NCI-H2107 treated with DMSO at 0.1 percent for 48 hours (cell line): Measurements from ENCODE around the gene TAPT1.

ENCODE experiments used
- DNase-seq: peaks from one replicate; lab custom pipeline; 2025; ENCODE audit not compliant: unreplicated experiment; lab: John Stamatoyannopoulos, UW

Gene TAPT1

DNA sequence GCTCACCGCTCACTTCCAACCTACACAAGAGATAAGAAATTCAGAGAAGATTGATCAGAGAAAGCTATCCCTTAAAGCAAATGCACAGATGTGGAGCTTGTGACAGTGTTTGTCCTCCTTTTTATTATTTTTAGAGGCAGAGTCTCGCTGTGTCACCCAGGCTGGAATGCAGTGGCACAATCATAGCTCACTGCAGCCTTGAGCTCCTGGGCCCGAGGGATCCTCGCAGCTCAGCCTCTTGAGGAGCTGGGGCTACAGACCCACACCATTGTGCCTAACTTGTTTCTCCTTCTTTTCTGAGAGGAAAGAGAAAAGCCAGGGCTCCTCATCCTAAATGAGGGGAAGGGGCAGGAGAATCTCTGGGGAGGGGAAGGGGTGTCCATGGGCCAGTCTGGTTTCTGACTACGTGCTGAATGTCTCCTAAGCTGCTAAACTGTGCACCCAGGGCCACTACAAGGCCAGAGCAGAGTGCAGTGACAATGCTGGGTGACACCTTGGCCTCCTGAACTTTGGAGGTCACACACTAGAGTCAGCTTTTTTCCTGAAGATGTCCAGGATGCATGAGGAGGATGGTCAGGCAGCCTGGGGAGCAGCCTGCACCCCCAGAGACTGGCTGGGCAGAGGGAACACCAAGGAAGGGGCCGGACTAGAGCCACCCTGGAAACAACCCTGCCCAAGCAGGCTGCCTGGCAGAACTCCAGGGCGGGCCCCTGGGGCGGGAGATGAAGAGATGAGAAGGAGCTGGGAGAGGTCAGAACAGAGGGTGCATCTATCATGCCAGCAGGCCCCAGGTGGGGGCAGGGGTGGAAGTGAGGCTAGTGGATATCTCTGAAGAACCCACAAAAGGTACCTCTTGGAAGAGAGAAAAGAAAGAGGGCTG, 87.0 kb downstream of the TAPT1 start:
- no peak for DNase-seq

DNA sequence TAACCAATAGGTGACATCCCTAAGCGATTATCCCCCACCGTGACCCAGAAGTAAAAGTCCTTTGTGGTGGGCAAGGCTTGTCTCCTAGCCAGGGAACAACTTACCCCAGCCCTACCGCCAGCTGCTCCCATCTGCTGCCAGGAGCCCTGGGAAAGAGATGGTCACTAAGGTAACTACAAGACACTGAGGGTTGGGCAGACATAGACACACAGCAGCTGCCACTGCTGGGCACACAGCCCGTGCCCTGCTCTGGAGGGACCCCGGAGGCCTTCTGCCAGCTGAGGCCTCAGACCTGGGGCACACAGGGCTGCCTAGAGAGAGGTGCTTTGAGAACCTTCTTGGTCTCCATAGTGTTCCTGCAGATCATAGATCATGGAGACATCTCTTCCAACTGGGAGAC, 89.4 kb downstream of the TAPT1 start:
- no peak for DNase-seq

DNA sequence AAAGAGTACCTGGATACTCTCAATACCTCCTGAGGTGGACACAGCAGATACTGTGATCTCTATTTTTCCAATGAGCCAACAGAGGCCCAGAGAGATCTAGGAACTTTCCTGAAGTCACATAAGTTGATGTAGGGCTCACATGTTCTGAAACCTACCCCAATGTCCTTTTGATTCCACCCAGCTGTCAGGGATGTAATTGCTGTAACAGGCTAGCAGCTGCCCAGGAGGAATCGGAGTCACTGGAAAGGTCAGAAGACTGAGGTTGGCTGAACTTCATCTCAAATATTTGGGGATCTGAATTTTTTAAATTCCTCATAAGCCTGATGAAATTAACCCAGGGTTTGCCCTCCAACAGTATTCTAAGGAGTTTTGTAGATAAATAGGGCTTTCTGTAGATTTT, 90.0 kb downstream of the TAPT1 start:
- DNase-seq: no peak

DNA sequence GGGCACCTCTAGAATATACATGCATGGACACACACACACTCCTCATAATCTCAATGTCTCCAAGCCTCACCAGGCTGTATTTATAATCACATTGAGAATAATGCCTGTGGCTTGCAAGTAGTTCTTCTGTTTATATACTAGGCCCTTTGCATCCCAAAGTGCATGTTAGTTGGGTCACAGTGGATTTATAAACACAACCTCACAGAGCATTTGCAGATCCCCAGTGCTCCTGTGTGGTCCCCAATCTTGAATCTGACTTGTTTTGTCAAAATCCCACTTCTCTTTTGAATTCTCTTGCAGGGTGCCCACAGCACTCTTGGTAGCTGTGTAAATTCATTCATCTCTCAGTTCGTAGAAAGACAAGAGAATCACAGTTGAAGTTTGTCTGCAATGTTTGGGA, 92.9 kb downstream of the TAPT1 start:
- no peak for DNase-seq

DNA sequence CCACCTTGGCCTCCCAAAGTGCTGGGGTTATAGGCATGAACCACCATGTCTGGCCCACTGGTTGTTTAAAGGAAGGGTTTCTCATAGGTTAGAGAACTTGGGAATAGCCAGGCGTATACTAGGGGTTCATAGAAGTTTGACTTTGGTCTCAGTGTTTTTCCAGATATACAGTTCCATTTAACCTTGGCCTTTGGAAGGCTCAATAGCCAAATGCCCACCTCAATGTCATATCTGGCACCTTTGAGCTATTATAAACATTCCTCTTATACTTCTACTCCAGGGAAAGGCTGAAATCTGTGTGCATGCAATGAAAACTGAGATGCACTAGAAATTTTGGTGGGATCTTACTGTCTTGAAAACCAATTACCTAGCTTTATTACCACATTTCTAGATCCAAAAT, 95.0 kb downstream of the TAPT1 start:
- no peak for DNase-seq

DNA sequence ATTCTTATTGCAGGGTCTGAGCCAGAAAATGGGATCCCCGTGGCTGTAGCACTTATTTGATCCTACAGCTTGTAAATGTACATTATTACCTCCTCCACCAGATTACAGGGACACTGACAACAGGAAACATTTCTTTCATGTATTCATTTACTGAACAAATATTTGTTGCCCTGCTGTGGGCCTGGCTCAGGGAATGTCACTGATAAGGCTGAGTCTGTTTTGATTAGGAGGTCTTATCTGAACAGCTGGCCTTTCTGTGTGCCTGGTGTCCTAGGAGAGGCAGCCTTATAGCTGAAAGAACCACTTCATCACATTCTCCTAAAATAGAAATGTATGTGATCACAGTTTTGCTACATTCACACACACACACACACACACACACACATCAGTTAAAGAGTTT, 96.9 kb downstream of the TAPT1 start:
- no peak for DNase-seq

DNA sequence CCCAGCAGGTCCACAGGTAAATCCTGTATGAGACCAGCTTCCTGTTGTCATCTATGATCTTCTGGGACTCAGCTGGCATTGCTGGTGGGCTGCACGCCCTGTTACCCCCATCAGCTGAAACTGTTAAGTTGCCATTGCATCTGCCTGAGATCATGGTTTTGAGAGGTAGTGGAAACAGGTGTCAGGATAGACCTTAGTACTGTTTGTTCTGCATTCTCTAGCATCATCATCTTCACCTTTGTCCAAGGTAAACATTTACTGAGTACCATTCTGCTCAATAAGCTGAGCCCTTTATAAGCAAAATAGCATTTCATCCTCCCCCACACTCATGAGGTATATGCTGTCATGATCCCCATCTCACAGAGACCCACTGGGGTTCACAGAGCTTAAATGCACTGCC, 99.6 kb downstream of the TAPT1 start:
- no peak for DNase-seq

DNA sequence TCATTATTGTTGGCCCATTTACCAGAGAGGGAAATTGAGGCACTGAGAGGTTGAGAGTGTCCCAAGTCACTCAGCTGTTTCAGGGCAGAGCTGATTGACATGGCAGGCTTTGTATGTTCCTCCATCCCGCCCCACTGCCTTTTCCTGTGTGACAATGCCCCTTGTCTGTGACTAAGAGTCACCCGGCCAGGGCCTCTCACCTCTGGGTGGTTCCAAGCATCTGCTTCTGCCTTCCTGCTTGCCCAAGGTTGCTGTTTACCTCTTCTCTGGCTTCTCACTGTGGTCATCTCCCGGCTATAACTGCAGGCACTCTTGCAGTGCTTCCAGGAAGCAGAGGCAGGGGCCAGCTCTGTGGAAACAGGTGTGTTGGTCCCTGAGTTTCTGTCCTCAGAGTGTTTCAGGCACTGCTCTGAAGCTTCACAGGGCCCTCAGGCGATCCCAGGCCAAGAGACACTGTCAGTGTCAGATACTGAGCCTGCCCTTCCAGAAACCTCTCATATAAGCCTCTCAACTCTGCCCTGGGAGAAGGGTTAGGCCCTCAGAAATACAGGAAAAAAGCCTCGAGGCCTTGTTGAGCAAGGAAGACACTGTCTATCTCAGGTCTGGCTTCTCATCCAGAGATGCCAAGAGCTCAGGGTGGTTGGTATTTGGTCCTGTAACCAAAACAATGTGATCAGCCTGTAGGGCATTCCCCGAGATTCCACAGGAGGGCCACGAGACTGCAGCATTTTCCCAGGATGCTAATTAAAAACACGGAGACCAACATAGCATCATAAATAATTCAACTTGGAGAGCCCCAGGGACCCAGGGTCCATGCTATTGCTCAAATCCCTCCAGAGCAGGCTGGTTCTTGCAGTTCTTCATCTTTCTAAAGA, 100.5 kb downstream of the TAPT1 start:
- no peak for DNase-seq

DNA sequence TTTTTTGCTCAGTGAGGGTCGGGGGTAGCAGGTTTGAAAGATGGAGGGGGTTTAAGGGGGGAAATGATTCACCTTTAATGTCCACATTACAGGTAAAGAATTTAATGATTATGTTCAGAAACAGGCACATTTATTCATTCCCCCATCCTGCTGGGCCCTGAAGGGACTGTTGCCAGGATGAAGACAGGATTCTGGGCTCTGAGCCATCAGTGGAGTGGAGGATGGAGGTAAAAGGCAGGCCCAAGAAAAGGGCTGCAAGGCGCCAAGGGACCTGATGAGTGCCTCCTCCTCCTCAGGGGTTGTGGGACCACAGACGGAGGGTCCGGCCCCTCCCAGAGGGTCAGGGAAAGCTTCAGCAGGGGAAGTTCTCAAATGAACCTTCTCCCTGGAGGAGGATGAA, 102.0 kb downstream of the TAPT1 start:
- peak; percentile 30 for DNase-seq

DNA sequence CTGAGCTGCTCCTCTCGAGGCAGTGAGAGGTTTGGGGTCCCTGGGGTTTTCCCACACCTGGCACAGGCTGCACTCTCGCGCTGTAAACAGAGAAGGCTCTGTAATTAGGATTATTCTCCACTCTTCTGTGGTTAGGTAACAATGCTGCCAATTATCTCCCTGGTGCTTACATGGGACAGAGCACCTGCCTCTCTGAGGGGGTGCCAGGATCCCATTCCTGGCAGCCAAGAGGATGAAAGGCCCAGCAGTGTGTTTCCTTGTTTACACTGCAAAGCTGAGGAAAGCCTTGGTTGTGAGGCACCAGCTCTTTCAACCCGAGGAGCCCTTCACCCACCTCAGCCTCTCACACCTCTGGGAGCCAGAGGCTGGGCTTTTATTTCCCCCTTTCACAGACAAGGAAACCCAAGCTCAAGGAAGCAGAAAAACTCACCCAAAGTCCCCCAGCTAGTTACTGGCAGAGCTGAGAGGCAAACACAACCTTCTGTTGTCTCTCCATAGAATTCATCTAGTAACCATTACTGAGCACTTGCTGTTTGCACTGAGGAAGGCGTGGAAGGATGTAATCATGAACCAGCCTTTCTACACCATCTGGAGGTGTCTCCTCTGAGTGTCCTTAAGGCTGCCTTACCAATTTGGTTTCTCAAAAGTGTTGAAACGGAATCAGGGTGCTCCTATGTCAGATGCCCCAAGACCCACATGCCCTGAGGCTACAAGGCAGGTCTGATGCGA, 102.8 kb downstream of the TAPT1 start:
- DNase-seq: peak; percentile 95

DNA sequence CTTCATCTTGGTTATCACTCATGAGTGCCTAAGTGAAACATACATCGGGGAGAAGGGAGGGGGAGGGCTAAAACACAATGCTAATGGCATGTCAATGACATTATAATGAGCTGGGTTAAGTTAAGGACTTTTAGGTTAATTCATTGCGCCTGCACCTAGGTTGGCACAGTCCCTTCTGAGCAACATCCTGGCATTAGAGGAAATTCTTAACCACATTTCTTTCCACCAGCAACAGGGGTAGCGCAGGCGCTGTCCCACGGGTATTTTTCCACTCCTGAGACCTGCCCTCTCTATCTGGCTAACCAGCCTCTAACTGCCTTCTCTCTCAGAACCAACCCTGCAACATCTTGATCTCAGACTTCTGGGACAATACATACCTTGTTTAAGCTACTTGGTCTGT, 103.5 kb downstream of the TAPT1 start:
- DNase-seq: peak; percentile 86

DNA sequence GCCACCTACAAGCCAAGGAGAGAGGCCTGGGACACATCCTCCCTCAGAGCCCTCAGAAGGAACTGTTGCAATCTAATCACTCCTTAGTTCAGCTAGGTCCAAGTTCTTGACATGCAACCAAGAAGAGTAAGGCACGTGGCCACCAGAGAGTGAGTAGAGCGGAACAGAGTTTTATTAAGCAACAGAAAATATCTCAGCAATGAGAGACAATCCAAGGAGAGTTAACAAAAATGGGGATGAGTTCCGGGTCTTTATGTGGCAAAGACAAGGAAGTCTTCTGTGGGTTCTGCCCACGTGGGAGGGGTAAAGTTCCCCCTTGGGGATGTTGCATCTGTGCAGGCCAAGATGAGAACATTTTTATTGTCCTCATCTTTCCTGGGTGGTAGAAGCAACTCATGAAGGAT, 104.0 kb downstream of the TAPT1 start:
- no peak for DNase-seq

DNA sequence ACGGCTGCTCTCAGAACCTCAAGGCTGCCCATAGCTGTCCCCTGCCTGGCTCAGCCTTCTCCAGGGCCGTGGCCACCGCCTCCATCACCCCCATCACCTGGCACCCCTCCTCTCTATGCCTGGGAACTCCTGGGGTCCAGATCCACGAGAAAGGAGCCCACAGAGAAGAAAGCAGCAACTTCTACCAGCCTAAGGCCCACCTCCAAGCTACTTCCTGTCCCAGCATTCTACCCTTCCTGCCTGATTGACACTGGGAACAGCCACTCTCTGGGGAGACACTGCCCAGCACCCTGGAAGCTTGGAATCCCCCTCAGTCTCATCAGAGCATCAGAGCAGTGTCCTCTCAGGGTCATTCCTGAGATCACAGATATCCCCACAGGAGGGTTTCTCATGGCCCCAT, 105.6 kb downstream of the TAPT1 start:
- no peak for DNase-seq

DNA sequence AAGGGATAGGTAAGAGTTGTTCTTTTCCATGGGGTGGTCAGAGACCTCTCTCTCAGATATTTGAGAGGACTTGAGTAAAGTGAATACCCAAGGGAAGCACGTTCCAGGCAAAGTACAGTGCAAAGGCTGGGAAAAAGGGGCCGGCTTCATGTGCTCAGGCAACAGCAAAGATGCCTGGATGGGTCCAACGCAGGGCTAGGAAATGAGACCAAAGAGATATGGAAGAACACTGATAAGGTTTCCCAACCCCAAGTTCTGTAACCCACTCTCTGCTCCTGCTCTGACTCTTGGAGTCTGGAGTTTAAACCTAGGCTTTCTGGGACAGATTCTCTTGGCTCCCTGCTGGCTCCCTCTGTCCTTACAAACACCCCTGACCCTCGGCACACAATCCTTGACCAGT, 106.3 kb downstream of the TAPT1 start:
- no peak for DNase-seq

DNA sequence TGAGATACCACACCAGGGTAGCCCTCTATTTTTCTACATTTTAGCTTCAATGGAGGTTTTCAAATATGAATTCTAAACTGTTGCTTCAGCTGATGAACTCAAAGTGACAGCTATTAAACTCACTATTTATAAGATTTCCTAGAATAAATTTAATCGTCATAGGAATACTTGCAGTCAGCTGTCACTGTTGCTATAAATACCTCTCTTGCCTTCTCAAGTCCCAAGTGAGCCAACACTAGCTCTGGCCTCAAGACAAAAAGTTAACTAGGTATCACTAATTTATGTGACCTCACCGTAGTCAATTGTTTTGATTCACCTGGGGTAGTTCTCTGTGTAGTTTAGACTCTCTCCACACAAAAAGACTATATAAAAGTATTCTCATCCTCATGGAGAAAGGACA, 108.2 kb downstream of the TAPT1 start:
- DNase-seq: no peak

DNA sequence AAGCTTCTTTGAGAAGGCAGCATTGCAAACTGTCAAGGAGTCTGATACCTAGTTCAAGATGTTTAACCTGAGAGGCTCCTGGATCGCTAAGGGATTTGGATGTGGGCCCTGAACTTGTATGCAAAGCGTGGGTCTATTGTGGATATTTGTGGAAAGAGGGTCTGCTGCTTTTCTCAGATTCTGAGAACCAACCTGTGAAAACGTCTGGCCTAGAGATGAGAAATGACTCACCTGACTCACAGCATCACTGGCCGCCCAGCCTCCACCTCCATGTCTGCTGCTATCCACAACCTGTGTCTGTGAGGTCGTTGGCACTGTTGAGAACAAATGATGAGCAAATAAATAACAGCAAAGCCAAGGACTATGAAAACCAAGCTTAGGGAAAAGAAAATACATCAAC, 109.1 kb downstream of the TAPT1 start:
- no peak for DNase-seq

DNA sequence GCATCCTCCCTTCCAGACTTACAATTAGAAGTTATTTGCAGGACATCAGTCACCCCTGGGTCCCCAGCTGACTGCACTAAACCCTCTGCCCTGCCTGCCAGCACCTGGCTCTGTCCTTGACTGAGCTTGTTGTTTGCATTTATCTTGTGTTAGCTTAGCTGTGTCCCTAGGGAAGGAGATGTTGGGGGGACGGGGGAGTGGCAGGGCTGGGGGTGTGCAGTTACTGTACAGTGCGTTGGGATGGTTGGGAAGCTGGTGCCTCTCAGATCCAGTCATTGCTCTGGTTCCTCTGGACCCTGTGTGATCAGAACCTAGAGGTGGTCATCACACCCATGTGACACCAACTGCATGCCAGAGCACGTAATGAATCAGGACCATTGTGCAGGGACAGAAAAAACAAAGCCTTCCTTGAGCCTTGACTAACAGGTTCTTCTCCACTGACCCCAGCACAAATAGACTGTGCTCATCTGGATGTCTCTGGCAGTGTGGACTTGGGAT, 109.7 kb downstream of the TAPT1 start:
- DNase-seq: peak; percentile 56

DNA sequence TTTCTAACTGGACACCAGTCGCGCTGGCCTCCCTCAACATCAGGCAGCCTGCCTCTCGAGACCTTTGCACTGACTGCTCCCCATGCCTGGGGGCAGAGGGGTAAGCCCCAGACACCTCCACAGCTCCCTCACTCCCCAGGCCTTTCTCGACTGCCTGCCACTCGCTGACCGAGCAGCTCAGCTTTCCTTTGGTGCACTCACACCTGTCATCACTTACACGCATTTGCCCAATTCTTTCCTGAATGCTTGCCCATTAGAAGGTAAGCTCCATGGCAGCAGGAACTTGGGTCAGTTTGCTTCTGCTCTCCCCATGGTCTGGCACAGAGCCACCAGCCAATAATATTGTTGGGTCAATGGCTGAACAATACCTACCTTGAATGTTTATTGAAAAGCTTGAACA, 110.3 kb downstream of the TAPT1 start:
- peak; percentile 56 for DNase-seq

DNA sequence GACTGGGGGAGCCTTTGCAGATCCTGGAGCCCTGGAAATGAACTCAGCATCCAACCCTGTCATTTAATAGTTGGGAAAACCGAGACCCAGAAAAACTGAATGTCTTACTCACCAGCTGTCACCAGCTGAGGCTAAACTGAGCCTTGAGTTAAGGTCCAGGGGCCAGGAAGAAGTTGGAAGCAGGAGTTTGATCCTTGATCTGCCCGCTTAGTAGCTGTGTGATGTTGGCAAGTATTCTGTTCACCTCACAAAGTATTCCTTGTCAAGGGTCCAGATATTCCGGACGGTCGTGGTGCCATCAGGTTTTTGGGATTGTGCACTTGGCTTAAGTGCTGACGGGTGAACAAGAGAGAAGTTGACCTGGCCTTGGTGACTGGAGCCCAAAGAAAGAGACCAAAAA, 111.7 kb downstream of the TAPT1 start:
- no peak for DNase-seq

DNA sequence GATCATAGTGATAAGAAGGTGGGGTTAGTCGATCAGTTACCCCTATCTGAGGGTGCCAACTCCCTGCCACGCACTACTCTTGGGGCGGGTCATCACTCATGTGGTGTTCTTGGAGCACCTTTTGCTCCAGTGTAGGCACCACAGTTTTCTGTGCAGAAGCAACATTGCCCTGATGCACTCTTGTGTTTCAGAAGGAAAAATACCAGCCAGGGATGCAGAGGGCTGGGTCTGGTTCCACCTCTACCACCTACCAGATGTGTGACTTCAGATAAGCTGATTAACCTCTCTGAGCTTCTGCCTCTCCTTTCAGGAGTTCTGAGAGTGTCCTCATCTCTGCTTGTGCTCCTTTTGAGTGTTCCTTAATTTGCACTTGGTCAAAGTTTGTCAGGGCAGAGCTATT, 112.5 kb downstream of the TAPT1 start:
- DNase-seq: no peak

DNA sequence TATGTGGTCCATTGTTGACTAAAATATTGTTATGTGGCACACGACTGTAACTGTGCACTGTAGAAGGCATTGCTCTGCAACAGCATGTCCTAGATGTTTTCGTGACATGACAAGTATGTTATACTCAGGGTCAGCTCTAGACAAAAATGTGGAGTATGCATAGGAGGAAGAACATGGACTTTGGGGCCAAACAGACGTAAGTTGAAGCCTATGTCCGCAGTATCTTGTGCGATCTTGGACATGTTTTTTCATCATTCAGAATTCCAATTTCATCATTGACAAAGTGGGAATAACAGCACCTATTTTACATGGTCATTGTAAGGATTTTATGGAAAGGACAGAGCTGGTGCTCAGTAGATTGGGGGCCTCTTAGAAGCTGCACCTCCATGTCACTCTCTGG, 114.7 kb downstream of the TAPT1 start:
- DNase-seq: no peak
